GM21447 (cell line): Measurements from ENCODE around the gene S100A11.
"Not testable (repeated sequence)": the region's sequence is repeated elsewhere in the genome, so short reads cannot be mapped to it uniquely, and the experiment has no call there.

Source experiments
- ATAC-seq: cut with Tn5 transposase; IDR thresholded peaks from one replicate; pipeline ENCODE4 v1.9.1; 2021; ENCODE audit not compliant: unreplicated experiment

The S100A11 gene

DNA sequence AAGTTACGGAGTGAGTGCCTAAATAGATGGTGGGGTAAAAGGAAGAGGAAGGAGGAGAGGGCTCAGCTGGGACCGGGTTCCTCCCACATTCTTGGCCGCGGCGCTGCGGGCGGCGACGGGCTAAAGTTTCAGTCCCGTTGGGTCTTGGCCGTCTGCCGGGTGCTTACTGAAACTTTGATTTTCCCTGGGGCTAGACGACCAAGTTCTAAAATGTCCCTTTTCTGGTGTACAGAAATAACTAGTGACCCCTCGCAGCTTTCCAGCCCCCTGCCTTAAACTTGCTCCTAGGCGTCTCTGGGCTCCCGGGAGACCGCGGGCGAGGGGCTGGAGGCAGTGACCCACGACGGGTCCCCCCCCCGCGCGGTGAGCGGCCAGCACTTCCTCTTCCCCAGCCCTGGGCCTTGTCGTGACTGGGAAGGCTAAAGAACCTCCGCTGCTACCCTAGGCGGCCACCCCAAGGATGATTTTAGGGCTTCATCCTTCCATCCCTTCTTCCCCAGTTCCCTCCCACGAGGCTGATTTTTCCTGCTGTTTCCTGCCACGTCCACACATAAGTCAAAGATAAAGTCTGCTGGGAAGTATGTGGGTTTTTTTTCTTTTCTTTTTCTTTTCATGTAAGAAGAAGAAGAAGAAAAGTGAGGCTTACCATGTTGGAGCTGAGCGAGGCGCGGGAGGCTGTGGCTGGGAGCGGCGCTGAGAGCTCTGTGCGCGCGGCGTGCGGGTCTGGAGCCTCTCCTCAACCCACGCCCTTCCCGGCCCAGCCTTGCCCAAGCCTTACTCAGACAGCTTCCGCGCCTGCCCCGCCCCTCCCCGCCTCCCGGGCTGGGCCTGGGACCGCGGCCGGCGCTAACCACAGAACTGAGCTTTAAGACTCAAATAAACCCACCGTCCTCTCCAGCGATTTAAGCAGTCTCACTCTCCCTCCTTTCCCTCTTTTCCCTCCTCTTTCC lies at the start of gene S100A11:
S100A11 (minus strand) TSS at position 738 of the 950 bp plus-strand sequence; CDS start at position 649, 89 bp downstream.
- peak; percentile 40 for ATAC-seq

DNA sequence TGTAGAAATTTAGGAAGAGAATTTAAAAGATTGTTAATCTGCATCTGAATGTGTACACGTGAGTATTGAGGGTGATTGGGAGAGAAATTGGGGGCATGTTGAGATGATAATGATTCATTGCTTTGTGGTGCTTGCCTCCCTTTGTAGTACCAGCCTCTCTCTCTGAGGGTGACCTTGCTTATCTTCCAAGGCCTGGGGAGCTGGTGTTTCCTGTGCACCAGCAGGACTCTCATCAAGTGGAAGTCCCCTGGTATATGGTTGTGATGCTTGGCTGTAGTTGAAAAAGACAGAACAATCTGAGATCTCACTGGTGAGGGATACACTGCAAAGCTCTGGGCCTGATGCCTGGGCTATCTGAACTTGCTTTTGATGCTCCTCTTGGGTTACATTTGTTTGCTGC lies 48.0 kb upstream of the S100A11 start:
- ATAC-seq = no peak

DNA sequence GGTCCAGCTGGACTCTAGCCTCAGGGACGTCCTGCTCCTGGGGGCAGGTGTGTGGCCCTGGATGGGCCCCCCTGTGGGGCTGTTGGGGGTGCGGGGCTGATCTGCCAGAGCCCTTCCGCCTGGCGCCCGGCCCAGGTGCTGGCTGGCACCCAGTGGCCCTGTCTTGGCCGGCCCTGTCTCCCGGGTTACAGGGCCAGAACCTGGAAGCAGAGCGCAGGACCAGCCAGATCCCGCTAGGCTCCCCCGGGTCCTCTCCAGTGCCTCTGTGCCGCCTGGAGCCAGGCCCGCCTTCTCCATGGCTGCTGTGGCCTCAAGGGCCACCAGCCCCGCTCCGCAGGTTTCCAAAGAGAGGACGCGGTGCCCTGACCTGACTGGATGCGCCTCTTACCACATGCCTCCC lies 44.2 kb upstream of the S100A11 start:
- not testable (repeated sequence) for ATAC-seq

DNA sequence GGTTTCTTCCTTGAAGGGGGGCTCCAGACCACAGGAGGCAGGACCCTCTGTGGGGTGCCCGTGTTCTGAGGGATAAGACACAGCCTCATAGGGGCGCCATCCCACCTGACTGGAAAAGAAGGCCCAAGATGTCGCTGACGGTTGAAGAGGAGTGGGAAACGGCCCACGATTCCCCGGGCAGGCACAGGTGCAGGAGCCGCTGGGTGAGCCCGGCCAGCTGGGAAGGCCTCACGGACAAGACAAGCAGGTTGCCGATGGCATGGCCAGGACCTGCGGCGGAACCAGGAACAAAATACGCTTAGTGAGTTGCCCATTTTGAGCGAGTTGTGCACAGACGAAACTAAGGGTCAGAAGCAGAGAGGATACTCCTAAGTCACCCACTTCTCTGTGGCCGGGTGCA lies 43.7 kb upstream of the S100A11 start:
- ATAC-seq = not testable (repeated sequence)

DNA sequence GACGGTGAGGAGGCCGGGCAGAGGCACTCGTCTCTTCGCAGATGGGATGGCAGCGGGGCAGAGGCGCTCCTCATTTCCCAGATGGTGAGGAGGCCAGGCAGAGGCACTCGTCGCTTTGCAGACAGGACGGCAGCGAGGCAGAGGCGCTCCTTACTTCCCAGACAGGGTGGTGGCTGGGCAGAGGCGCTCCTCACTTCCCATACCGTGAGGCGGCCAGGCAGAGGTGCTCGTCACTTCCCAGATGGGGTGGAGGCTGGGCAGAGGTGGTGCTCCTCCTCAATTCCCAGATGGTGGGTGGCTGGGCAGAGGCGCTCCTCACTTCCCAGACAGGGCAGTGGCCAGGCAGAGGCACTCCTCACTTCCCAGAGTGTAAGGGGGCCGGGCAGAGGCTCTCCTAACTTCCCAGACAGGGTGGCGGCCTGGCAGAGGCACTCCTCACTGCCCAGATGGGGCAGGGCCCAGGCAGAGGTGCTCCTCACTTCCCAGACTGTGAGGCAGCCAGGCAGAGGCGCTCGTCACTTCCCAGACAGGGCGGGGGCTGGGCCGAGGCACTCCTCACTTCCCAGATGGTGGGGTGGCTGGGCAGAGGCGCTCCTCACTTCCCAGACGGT lies 42.1 kb upstream of the S100A11 start:
- no peak for ATAC-seq

DNA sequence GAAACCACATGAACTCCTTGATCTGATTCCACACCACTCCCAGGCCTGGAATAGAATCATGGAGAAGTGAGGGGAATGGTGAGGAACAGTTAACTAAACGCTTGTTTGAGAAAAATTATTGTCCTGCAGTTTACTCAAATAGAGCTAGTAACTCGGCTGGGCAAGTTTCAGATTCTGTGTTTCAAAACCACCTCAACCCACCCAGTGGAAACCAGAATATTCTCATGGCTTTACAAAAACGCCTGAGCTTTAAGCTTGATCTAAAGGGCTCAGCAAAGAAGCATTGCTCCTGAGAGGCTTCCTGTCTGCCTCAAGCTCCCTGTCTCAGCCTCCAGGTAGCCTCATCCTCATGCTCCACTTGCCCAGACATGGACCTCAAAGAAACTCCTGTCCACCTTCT lies 35.5 kb upstream of the S100A11 start:
- no peak for ATAC-seq

DNA sequence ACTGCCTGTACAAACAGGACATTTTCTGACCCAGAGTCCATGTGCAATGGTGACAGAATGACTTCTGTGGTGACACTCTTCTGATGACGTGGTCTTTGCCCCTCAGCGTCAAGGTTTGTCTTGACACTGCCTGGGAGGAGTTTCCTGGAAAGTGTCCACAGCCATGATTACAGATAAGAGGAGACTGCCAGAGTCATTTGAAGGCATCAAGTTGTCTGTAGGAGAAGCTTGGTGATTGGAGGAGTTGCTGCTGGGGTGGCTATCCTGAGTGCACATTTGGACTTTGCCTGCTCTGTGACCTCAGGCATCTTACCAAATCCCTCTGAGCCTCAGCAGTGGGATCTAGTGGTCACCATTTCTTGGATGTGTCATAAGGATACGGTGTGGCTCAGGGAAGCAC lies 34.3 kb upstream of the S100A11 start:
- no peak for ATAC-seq

DNA sequence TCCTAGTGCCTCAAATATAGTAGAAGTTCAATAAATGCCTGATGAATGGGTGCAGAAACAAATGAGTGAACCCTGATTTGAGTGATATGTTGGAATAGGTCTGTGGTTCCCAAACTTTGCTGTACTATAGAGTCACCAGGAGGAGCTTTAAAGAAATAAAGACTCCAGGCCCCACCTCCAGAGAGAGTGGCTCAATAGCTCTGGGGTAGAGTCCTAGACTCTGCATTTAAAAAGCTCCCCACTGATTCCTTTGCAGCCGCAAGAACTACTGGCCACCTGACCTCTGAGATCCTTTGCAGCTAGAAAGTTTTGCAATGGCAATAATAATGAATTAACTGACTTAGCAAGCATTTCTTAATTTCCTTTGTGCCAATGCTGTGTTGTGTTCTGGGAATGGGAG lies 31.1 kb upstream of the S100A11 start:
- no peak for ATAC-seq

DNA sequence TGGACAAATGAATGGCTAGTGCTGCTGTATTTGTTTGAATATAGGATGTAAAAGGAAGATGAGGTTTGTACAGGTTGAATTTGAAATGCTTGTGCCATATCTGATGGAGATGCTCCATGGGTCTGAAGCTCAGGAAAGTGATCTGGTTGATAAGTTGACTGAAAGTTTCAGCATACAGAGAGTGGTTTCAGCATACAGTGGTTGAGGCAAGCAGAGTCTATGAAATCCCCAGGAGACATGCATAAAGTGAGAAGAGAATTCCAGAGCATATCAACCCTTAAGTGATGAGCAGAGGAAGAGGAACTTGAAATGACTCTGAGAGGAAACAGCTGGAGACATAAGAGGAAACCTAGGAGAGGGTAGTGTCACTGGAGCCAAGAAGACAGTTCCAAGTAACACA lies 30.3 kb upstream of the S100A11 start:
- no peak for ATAC-seq

DNA sequence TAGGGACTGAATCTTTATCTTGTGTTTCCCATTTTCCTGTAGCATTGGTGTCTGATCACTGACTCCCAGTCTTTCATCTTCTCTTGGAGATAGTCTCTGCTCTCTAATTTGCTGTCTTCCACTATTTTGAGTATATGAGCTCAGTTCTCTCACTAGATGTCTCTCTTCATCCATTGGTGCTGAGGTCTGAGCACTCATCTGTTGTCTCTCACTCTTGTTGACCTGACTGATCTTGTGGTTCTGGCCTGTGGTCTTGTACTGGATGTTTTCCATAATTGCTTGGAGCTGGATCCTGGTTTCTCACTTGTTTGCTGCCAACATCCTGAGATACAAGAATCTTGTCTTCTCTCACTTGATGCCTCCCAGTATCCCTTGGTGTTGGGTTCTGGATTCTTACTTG lies 25.1 kb upstream of the S100A11 start:
- no peak for ATAC-seq

DNA sequence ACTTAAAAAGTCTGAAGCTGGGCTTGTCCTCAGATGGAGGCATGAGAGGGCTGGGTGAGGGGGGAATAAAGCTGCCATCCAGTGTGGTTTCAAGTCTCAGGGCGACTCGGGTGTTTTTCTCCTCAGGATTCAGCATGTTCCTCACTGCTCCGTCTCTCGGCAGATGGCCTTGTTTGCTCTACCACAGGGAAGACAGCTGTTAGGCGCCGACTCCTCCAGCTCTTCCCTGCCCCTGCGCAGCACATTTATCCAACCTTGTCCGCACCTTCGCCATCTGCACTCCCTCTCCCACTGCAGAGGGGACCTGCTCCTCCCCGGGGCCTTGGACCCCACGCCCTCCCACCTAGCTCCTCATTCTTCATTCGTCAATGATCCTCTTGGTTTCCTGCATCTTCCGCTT lies 16.6 kb upstream of the S100A11 start:
- no peak for ATAC-seq

DNA sequence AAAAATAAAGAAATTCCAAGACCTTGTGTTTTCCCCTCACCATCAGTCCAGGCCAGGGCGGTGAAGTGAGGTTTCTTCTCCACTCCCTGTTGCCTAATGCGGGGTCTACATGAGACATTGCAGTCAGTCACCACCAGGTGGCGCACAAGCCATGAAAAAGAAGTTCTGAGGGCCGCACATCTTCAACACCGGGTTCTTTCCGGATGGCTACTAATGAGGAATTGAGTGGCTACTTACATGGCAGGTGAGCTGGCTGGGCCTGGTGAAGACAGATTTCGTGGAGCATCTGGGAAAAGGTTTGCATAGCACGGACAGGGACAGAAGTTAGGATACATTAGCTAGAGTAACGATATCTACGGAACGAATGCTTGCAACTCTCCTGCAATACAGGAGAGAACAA lies 15.8 kb upstream of the S100A11 start:
- ATAC-seq = no peak

DNA sequence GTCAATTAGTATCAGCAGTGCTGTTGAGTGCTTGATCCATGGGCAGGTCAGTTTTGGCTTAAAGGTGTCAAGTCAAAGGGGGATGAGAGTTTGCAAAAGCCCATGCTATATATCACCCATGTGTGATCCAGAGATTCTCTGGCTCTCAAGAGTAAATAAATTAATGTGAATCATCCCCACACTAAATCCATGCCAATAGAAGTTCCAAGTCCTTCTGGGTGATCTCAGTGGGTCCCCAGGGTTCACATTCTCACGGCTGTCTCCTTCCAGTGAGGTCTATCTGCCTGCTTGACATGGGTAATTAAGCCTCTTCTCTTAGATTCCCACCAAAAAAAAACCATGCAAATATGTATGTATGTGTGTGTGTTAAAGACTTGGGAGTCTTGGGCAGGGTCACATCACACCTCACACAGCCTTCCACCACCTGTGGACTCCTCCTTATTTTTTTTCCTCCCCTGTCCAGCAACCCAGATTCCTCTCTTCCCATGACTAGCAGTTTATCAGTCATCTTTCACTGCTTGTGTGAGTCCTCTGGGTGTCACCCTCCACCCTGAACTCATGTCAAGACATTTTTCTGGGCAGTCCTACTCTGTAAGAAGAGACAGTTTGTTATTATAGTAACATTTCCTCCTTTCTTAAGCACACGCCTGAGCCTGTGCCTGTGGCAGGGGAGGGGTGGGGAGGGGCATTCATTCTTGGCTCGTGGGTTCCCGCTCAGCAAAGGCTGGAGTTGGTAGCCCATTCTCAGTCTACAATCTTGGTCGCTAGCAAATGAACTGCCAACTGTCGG lies 14.3 kb upstream of the S100A11 start:
- no peak for ATAC-seq

DNA sequence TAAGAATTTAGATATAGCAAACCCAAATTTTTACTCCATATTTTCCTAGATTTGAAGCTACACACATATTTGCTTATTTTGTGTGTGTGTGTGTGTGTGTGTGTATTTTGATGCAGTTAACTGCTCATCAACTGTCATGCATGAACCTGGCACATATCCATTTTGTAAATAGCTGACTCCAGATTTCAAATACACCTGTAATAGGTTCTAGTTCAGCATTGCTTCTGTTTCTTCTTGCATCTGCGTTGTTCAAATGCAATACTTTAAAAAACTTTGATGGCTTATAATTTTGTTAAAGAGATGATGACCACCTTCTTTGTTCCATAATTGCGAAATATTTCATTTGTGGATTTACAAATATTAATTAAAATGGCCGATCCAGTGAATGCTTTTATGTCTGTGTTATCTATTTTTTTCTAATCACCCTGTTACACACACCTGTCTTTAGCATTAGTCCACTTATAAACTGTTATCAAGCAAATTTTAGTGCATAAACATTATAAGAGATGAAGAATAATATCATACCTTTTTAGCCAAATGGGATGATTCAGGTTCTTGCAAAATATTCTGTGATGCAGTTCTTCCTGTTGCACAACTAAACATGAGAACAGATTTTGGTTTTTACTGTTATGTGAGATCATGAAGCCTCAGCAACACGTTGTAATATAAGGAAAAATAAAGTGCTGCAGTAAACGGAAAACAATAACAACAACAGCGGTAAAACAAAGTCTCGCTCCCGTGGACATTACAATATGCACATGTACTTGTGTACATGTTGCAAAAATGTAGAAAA lies 12.7 kb upstream of the S100A11 start:
- ATAC-seq = no peak

DNA sequence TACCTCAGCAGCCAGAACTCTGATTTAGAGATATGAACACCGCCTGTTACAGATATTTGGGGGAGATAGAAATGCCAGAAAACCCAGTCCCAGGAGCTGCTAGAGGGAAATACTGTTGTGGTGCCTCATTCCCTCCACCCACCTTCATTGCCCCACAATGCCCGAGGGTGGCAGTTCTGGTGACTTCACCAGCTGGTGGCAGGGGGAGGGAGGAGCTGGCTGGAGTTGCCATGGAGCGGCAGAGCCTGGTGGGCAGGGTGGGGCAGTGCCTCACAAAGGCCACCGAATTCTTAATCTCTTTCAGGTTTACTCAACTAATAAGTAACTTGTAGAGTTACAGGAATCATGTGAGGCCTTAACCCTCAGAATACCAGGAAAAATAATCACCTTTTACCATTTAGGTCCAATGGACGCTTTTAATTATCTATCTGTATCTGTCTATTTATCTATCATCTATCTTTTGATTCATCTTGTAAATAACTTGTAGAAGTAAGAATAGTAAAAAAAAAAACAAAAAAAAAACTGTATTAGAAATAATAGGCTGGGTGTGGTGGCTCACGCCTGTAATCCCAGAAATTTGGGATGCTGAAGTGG lies 11.7 kb upstream of the S100A11 start:
- peak; percentile 25 for ATAC-seq

DNA sequence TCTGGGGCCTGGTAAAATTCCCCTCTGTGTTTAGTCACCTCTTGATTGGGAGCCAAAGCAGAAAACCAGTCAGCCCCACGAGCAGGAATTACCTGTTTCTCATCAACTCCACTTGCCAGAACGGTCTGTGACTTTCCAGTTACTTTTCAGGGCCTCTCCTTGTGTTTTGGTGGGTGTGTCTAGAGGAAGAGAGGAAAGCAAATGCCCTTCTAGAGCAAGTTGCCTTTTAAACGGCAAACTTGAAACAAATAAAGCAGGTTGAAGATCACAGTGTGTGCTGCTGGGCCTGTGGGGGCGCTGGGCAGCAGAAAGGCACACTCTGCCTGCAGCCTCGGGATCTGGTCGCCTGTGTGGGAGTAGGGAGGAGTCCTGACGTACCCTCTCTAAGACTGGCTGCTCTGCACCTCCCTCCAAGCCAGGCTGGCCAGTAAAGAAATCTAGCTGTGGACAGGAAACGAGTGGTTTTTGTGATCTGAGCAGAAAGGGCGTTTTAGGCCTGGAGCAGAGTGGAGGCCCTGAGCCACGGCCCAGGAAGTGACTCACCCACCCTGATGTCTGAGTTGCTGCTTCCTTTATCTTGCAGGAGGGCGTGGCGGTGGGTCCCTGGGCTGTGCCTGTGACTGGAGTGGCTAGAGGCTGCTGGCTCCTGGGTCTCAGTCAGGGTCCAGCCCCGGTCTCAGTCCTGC lies 11.1 kb upstream of the S100A11 start:
- ATAC-seq = peak; percentile 95

DNA sequence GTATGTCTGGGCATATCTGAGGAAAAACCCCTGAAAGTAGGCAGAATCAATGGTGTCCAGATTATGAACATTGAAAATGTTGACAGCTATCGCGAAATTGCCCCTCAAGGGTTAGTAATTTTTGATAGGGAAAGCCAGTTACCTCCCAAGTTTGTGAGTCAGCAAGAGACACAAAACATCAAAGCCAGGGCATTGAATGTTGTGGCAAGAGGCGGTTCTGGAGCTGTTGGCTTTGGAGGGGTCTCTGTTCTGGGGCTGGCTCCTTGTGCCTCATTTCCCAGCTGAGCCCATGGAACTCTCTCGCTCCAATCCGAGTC lies 10.6 kb upstream of the S100A11 start:
- ATAC-seq = no peak

DNA sequence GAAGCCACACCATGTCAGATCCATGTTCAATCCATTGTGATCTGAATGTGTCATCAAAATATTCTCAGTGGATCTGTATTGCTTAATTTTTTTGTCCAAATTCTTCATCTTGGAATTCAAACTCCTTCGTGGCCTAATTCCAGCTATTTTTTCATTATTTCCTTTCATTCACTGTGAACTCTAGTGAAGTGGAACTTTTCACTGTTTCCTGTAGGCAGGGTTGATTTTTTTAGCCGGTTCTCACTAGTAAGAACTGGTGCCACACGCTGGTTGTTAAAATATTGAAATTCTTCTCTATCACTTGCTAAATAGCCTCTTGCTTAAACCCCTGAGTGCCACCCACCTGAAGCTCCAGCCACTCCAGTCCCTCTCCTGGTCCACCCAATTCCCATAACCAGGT lies 7.6 kb upstream of the S100A11 start:
- no peak for ATAC-seq

DNA sequence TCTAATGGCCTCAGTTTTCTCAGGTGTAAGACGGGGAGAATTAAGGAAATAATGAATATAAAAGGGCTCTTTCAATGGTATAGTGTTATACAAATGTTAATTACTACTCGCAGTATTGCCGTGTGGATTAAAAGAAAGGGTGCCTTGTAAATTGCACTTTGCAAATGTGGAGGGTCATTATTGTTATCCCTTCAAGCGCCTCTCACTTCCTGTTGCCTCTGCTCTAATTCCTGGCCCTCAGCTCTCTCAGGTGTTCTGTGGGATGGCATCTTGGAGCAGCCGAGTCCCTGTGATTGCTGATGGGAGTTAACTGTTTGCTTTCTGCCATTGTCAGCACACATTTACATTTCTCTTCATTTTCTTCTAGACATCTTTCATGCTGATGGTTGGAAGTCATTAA lies 7.1 kb upstream of the S100A11 start:
- ATAC-seq = no peak

DNA sequence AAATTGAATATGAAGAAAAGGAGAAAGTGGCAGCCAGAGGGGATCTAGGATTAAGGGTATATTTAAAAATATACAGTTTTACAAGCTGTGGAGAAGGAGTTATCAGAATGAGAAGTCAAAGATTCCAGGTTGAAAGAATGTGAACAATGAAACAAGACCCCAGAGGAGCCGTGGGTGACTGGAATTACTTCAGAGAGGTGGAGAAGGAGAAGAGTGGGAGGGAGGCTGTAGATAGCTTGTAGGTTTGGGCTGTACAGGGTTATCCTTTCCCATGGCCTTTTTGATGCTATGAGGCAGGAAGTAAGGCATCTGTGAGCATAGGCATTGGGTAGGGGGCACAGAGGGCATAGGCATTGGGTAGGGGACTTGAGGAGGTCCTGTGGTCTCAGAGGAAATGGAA lies 5.2 kb upstream of the S100A11 start:
- no peak for ATAC-seq
